Esophagus muscularis mucosa (tissue), 3 donors: ENCODE measurements around the gene VAMP2.

Experiments
- CTCF ChIP-seq, 3 experiments: fragments of 200-600 bp in 2 of 3; fragments of 450-650 bp in 1 of 3; sonication (generic) in 2 of 3; IDR thresholded peaks; one replicate each; pipeline ENCODE4 v1.5.1; 2017 to 2019; ENCODE audit warnings: antibody characterized with exemption in 3 of 3, mild to moderate bottlenecking in 2 of 3, moderate library complexity in 1 of 3
- POLR2AphosphoS5 ChIP-seq, 2 donors: sonication (generic); formaldehyde crosslinking; IDR thresholded peaks; one replicate each; pipeline ENCODE4 v1.6.1; 2017; ENCODE audit warnings: antibody characterized with exemption in 2 of 2

- TF ChIP-seq CTCF (IDR thresholded peaks at IDR 0.05) (peak in 1 of 3 experiments; percentile 17), POLR2AphosphoS5 (IDR thresholded peaks at IDR 0.05) (no peak)
Observed at GRCh38 chr17:8120520-8121406, 42.0 kb downstream of the VAMP2 start.
